IPS-15b (cell line): ENCODE data around the gene KRTAP5-8.
"Not testable (repeated sequence)": the region's sequence is repeated elsewhere in the genome, so short reads cannot be mapped to it uniquely, and the experiment has no call there.

Experiments used
- H3K27me3 ChIP-seq: one replicate; pipeline ENCODE4 v1.6.1; 2013; ENCODE audit warnings: low read length; ENCODE audit not compliant: control insufficient read depth, insufficient read depth
- H3K36me3 ChIP-seq: one replicate; pipeline ENCODE4 v1.6.1; 2013; ENCODE audit warnings: low read length; ENCODE audit not compliant: control insufficient read depth, insufficient read depth
- H3K4me1 ChIP-seq: one replicate; pipeline ENCODE4 v1.6.1; 2013; ENCODE audit warnings: mild to moderate bottlenecking, low read length; ENCODE audit not compliant: control insufficient read depth, insufficient read depth
- H3K4me3 ChIP-seq: one replicate; pipeline ENCODE4 v1.5.1; 2013; ENCODE audit warnings: low read depth, low read length
- H3K9ac ChIP-seq: one replicate; pipeline ENCODE4 v1.6.1; 2013; ENCODE audit warnings: low read depth, mild to moderate bottlenecking, low read length
- H3K9me3 ChIP-seq: one replicate; pipeline ENCODE4 v1.6.1; 2013; ENCODE audit warnings: mild to moderate bottlenecking, low read length; ENCODE audit not compliant: control insufficient read depth, insufficient read depth

The KRTAP5-8 gene

DNA sequence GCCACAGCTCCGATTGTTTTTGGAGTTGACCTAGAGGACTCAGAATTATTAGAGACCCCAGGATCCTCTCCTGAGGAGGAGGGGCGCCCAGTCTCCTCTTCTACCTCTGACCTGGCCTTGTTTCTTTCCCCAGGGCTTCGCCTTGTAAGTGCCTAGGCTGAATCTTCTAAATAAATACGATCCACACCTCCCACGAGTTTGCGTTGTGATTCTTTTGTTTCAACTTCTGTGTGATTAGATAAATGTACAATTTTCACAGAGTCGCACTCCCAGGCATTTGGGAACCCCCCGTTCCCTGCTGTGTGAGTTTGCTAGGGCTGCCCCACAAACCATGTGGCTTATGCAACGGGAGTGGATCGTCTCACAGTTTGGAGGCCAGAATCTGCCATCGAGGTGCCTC, 1.2 kb downstream of the KRTAP5-8 start:
- H3K36me3 ChIP-seq, result no peaks in the 10 kb centered on the region
- no peaks in the 10 kb centered on the region for H3K27me3 ChIP-seq
- H3K4me1 ChIP-seq, result no peaks in the 10 kb centered on the region
- H3K9ac ChIP-seq, result no peak overlapping the region
- H3K9me3 ChIP-seq, result no peaks in the 10 kb centered on the region
- no peak overlapping the region for H3K4me3 ChIP-seq

GRCh38 chr11:71539971-71540370, 2.1 kb downstream of the KRTAP5-8 start:
- H3K4me3 ChIP-seq, H3K4me1 ChIP-seq, H3K9ac ChIP-seq, H3K36me3 ChIP-seq, H3K27me3 ChIP-seq, H3K9me3 ChIP-seq: not testable (repeated sequence)

DNA sequence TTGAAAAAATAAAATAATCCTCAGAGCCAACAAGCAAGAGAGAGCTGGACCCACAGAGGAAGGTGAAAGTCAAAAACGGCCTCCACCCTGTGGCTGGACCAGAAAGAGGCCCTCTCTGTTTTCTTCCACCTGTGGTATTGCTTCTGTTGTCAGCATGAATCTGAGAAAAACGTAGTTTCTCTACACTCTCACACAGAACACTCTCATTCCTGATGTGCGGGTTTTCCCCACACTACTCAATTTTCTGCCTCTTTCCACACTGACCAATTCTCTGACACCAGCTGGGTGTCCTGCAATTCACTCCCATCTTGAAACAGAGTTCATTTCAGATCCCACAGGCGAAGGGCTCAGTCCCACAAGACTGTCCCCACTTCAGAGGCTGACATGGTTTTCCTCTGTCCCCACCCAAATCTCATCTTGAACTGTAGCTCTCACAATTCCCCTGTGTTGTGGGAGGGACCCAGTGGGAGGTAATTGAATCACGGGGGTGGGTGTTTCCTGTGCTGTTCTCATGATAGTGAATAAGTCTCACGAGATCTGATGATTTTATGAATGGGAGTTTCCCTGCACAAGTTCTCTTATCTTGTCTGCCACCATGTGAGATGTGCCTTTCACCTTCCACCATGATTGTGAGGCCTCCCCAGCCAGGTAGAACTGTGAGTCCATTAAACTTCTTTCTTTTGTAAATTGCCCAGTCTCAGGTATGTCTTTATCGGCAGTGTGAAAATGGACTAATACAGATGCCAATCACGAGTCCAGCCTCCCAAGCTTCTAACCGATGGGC, 2.9 kb downstream of the KRTAP5-8 start:
- not testable (repeated sequence) for H3K36me3 ChIP-seq, H3K9ac ChIP-seq, H3K27me3 ChIP-seq, H3K4me3 ChIP-seq, H3K4me1 ChIP-seq, H3K9me3 ChIP-seq

DNA sequence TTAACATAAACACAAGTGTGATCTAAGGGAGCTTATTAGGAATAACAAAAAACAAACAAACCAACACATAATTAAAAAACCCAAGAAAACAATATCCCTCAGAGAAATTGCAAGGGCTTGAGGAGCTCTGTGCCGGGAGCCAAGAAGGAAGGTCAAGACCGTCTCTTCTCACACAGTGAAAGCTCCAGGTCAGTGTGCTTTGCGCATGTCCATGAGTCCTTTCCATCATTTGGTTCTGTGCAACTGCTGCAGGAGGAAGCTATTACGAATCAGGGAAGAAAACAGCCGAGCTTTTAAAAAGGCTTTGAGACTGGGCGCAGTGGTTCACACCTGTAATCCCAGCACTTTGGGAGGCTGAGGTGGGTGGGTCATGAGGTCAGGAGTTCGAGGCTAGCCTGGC, 4.6 kb downstream of the KRTAP5-8 start:
- H3K4me3 ChIP-seq, result no peak overlapping the region
- H3K9ac ChIP-seq, result no peak overlapping the region
- no peaks in the 10 kb centered on the region for H3K4me1 ChIP-seq
- H3K27me3 ChIP-seq, result no peaks in the 10 kb centered on the region
- peaks cover 4% of the 10 kb centered on the region for H3K9me3 ChIP-seq
- H3K36me3 ChIP-seq, result no peaks in the 10 kb centered on the region

GRCh38 chr11:71542879-71543777, 5.3 kb downstream of the KRTAP5-8 start:
- H3K9me3 ChIP-seq, result peaks cover 4% of the 10 kb centered on the region
- no peak overlapping the region for H3K4me3 ChIP-seq
- H3K4me1 ChIP-seq, result no peaks in the 10 kb centered on the region
- H3K36me3 ChIP-seq, result no peaks in the 10 kb centered on the region
- H3K9ac ChIP-seq, result no peak overlapping the region
- H3K27me3 ChIP-seq, result no peaks in the 10 kb centered on the region

- Histone ChIP-seq H3K27me3 (no peaks in the 10 kb centered on the region), H3K4me3 (no peak overlapping the region), H3K9ac (no peak overlapping the region), H3K4me1 (no peaks in the 10 kb centered on the region), H3K36me3 (no peaks in the 10 kb centered on the region), H3K9me3 (peaks cover 4% of the 10 kb centered on the region)
Measured at GRCh38 chr11:71543866-71544265, 6.0 kb downstream of the KRTAP5-8 start.

GRCh38 chr11:71544525-71545214, 6.8 kb downstream of the KRTAP5-8 start:
- H3K4me3 ChIP-seq, result no peak overlapping the region
- H3K9me3 ChIP-seq, result peaks cover 4% of the 10 kb centered on the region
- no peak overlapping the region for H3K9ac ChIP-seq
- H3K27me3 ChIP-seq, result no peaks in the 10 kb centered on the region
- no peaks in the 10 kb centered on the region for H3K4me1 ChIP-seq
- no peaks in the 10 kb centered on the region for H3K36me3 ChIP-seq

DNA sequence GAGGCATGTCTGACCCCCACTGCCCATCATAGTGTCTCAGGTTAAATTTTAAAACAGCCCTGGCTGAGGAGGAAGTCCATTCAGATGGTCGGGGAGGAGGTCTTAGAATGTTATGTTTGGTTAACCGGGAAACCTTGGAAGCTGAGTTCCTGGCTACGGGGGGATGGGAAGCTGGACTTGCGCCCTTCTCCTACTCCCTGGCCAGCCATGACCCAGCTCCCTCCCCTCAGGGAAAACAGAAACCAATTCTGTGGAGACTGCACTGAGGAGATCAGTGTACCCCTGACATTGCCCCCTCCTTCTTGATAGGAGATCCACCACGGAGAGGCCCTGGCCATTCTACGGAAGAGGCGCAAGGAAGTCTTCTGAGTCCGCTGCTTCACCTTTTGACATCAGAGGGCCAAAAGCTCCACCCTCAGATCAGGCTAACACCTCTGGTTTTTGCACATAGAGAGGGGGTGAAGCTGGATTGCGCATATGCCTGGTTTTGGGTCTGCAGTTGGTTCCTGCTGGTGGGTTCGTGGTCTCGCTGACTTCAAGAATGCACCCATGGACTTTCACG, 7.7 kb downstream of the KRTAP5-8 start:
- Histone ChIP-seq H3K27me3 (no peaks in the 10 kb centered on the region), H3K36me3 (no peaks in the 10 kb centered on the region), H3K4me3 (no peak overlapping the region), H3K4me1 (no peaks in the 10 kb centered on the region), H3K9ac (no peak overlapping the region), H3K9me3 (peaks cover 4% of the 10 kb centered on the region)

DNA sequence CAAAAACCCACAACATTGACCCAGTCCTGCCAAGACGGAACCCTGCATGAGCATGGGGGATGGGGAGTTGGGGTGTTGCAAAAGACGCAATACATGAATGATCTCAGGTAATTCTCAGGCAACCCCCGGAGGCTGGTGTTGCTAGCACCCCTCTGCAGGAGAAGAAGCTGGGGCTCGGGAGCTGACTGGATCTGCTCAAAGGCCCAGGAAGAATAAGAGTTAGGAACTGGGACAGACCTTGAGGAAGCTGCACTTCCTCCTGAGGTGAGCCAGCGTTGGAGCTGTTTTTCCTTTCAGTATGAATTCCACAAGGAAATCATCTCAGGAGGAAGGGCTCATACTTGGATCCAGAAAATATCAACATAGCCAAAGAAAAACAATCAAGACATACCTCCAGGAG, 10.3 kb downstream of the KRTAP5-8 start, which contains the start of gene KRTAP5-9:
Gene KRTAP5-9 (plus strand): TSS at position 301 of the 400 bp plus-strand sequence. CDS start 238 bp downstream, outside the sequence.
- H3K4me3 ChIP-seq, result no peak within 1 kb of the TSS
- no peaks in the 10 kb centered on the region for H3K4me1 ChIP-seq
- H3K36me3 ChIP-seq, result no peaks in the 10 kb centered on the region
- peaks cover 4% of the 10 kb centered on the region for H3K9me3 ChIP-seq
- H3K9ac ChIP-seq, result no peak within 1 kb of the TSS
- no peaks in the 10 kb centered on the region for H3K27me3 ChIP-seq

DNA sequence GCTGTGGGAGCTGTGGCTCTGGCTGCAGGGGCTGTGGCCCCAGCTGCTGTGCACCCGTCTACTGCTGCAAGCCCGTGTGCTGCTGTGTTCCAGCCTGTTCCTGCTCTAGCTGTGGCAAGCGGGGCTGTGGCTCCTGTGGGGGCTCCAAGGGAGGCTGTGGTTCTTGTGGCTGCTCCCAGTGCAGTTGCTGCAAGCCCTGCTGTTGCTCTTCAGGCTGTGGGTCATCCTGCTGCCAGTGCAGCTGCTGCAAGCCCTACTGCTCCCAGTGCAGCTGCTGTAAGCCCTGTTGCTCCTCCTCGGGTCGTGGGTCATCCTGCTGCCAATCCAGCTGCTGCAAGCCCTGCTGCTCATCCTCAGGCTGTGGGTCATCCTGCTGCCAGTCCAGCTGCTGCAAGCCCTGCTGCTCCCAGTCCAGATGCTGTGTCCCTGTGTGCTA, 10.9 kb downstream of the KRTAP5-8 start:
- no peak overlapping the region for H3K9ac ChIP-seq
- no peaks in the 10 kb centered on the region for H3K4me1 ChIP-seq
- no peak overlapping the region for H3K4me3 ChIP-seq
- H3K36me3 ChIP-seq, result no peaks in the 10 kb centered on the region
- no peaks in the 10 kb centered on the region for H3K27me3 ChIP-seq
- peaks cover 4% of the 10 kb centered on the region for H3K9me3 ChIP-seq

DNA sequence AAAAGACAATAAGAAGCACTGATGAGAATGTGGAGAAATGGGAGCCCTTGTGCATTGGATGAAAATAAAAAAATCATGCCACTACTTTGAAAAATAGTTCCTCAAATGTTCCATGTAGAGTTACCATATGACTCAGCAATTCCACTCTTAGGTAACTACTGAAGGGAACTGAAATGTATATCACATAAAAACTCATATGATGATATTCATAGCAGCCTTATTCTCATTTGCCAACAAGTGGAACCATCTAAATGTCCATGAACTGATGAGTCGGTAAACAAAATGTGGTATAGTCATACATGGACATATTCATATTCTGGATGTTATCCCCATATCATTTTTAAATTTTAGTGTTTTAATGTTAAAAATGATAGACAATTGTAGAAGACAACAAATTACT, 13.9 kb downstream of the KRTAP5-8 start:
- no peaks in the 10 kb centered on the region for H3K27me3 ChIP-seq
- H3K4me3 ChIP-seq, result no peak overlapping the region
- H3K9me3 ChIP-seq, result no peaks in the 10 kb centered on the region
- no peaks in the 10 kb centered on the region for H3K4me1 ChIP-seq
- no peaks in the 10 kb centered on the region for H3K36me3 ChIP-seq
- H3K9ac ChIP-seq, result no peak overlapping the region
